ENCODE results near the gene TSSC4. TPM values are rescaled to one million over a fixed set of nuclear protein-coding genes. Genes with fewer than 3 reads are reported as not detected.
A peak's percentile ranks its signal among the peaks of the same experiment; 100 is the strongest.

The TSSC4 gene
- total RNA-seq, 4 donors from 2014 or later, result 37.5 to 62.3 (median 45.1) TPM

GRCh38 chr11:2427721-2428321 lies 27.3 kb downstream of the TSSC4 start:
- Histone ChIP-seq H3K4me3 (replicated peaks in 1 of 3) (no peak overlapping the region), H3K27ac (no peak overlapping the region), H3K36me3 (no peaks in the 10 kb centered on the region), H3K4me1 (peaks cover 0 to 9% of the 10 kb centered on the region in 2 donors), H3K27me3 (no peaks in the 10 kb centered on the region), H3K9me3 (no peaks in the 10 kb centered on the region)
- no peak for TF ChIP-seq POLR2A (IDR thresholded peaks at IDR 0.05)
- TF ChIP-seq CTCF (IDR thresholded peaks at IDR 0.05), result no peak
- intact Hi-C loops (cut with DNase I), result loop anchor here (2.0 to 5.0 kb wide), 2 partner anchors 103 to 464 kb away; no protein-coding TSS in a partner anchor
- WGBS, 2 donors, result 12 to 65% methylated on average over 3 to 12 of the region's 12 CpGs
- DNase-seq, result no peak

GRCh38 chr11:2428322-2428795 lies 27.8 kb downstream of the TSSC4 start:
- no peaks in the 10 kb centered on the region for H3K27me3 ChIP-seq
- H3K36me3 ChIP-seq, result no peaks in the 10 kb centered on the region
- TF ChIP-seq POLR2A (IDR thresholded peaks at IDR 0.05) (no peak), CTCF (IDR thresholded peaks at IDR 0.05) (peak; percentile 80 to 99 (median 94))
- H3K9me3 ChIP-seq, result no peaks in the 10 kb centered on the region
- DNase-seq, result peak; percentile 82 to 87
- whole genome bisulfite sequencing, 2 donors, result 60 to 63% methylated on average over 8 of the region's 8 CpGs
- intact Hi-C loops (cut with DNase I), result loop anchor here (2.0 to 5.0 kb wide), 2 partner anchors 102 to 464 kb away; no protein-coding TSS in a partner anchor
- H3K27ac ChIP-seq, result no peak overlapping the region
- peaks cover 0 to 9% of the 10 kb centered on the region in 2 donors for H3K4me1 ChIP-seq
- H3K4me3 ChIP-seq (replicated peaks in 1 of 3), result no peak overlapping the region

GRCh38 chr11:2431395-2431794 lies 30.8 kb downstream of the TSSC4 start:
- H3K36me3 ChIP-seq, result no peaks in the 10 kb centered on the region
- DNase-seq, result no peak
- H3K9me3 ChIP-seq, result no peaks in the 10 kb centered on the region
- peaks cover 0 to 9% of the 10 kb centered on the region in 2 donors for H3K4me1 ChIP-seq
- no peak overlapping the region for H3K4me3 ChIP-seq (replicated peaks in 1 of 3)
- no peaks in the 10 kb centered on the region for H3K27me3 ChIP-seq
- WGBS, 2 donors, result 79 to 100% methylated on average over 1 of the region's 1 CpG
- intact Hi-C loops (cut with DNase I), result no loop called here
- TF ChIP-seq POLR2A (IDR thresholded peaks at IDR 0.05) (no peak), CTCF (IDR thresholded peaks at IDR 0.05) (no peak)
- no peak overlapping the region for H3K27ac ChIP-seq

- TF ChIP-seq CTCF (IDR thresholded peaks at IDR 0.05) (no peak), POLR2A (IDR thresholded peaks at IDR 0.05) (no peak)
- H3K27ac ChIP-seq, result no peak overlapping the region
- intact Hi-C loops (cut with DNase I), result no loop called here
- H3K36me3 ChIP-seq, result no peaks in the 10 kb centered on the region
- no peak for DNase-seq
- WGBS, 2 donors, result 74 to 82% methylated on average over 9 to 12 of the region's 15 CpGs
- no peaks in the 10 kb centered on the region for H3K27me3 ChIP-seq
- H3K4me3 ChIP-seq (replicated peaks in 1 of 3), result no peak overlapping the region
- H3K4me1 ChIP-seq, result peaks cover 0 to 6% of the 10 kb centered on the region in 2 donors
- no peaks in the 10 kb centered on the region for H3K9me3 ChIP-seq
Observed at GRCh38 chr11:2432171-2432621, 31.6 kb downstream of the TSSC4 start.

- Histone ChIP-seq H3K36me3 (no peaks in the 10 kb centered on the region), H3K27ac (no peak overlapping the region), H3K4me1 (peaks cover 0 to 1% of the 10 kb centered on the region in 2 donors), H3K9me3 (no peaks in the 10 kb centered on the region), H3K27me3 (no peaks in the 10 kb centered on the region), H3K4me3 (replicated peaks in 1 of 3) (no peak overlapping the region)
- intact Hi-C loops (cut with DNase I), result no loop called here
- TF ChIP-seq CTCF (IDR thresholded peaks at IDR 0.05), result no peak
- no peak for TF ChIP-seq POLR2A (IDR thresholded peaks at IDR 0.05)
- WGBS, 2 donors, result 96 to 97% methylated on average over 8 to 9 of the region's 13 CpGs
- no peak for DNase-seq
Observed at GRCh38 chr11:2432628-2433071, 32.1 kb downstream of the TSSC4 start.
